Fibroblast of pulmonary artery (primary cell): Measurements from ENCODE around the gene FOXP1.

Experiments used
- DNase-seq: peaks from one replicate; pipeline ENCODE4 v3.0.0-alpha.2; 2010; ENCODE audit warnings: low read depth
- H3K4me3 ChIP-seq: replicated peaks from 2 replicates; pipeline ENCODE4 v1.5.1; 2011; ENCODE audit warnings: low read depth, mild to moderate bottlenecking, control low read depth, low read length, moderate library complexity
- TF ChIP-seq, protein P1 (sequence below): IDR thresholded peaks from 2 replicates; pipeline ENCODE4 v1.5.1; 2011; ENCODE audit warnings: mild to moderate bottlenecking, control low read depth, low read length, inconsistent platforms; ENCODE audit errors: missing control alignments

Gene FOXP1

DNA sequence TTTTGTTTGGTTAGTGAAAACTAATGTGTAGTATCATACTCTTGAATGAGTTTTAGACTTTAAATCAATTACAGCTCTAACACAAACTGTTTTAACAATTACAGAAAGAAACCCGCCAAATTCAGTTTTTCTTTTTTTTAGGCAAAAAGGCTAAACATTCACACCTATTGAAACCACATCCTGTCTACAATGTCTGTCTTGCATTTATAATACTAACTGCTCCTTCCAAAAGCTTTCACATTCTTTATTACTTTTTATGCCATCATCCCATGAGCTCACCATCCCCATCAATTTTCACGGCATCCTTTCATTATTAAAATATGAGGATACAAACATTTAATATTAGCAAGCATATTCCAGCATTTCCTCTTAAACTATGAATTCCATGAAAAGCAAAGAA lies 593.3 kb downstream of the FOXP1 start:
- no peak for DNase-seq
- TF ChIP-seq, protein P1, sequence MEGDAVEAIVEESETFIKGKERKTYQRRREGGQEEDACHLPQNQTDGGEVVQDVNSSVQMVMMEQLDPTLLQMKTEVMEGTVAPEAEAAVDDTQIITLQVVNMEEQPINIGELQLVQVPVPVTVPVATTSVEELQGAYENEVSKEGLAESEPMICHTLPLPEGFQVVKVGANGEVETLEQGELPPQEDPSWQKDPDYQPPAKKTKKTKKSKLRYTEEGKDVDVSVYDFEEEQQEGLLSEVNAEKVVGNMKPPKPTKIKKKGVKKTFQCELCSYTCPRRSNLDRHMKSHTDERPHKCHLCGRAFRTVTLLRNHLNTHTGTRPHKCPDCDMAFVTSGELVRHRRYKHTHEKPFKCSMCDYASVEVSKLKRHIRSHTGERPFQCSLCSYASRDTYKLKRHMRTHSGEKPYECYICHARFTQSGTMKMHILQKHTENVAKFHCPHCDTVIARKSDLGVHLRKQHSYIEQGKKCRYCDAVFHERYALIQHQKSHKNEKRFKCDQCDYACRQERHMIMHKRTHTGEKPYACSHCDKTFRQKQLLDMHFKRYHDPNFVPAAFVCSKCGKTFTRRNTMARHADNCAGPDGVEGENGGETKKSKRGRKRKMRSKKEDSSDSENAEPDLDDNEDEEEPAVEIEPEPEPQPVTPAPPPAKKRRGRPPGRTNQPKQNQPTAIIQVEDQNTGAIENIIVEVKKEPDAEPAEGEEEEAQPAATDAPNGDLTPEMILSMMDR, result no peak

DNA sequence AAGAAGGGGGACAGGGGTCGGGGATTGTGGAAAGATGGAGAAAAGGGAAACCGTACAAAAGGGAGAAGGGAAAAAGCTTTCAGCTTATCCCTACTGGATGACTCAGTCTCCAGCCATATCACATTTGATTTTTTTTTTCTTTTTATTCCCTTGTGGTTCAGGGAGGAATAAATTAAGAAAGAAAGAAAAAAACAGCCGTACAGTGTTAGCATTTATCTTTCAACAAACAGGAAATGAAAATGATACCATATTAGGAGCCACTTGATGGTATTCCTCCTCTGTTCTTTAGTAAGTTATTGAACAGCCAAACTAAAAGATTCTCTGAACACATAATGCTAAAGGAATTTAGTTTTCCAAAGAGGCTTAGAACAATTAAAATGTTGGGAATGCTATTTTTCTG lies 594.4 kb downstream of the FOXP1 start:
- TF ChIP-seq, protein P1, result no peak
- peak; percentile 87 for DNase-seq
- no peak overlapping the region for H3K4me3 ChIP-seq

More for the DNA sequence above, 593.3 kb downstream of the FOXP1 start:
- no peak overlapping the region for H3K4me3 ChIP-seq

GRCh38 chr3:70988111-70988510 lies 595.4 kb downstream of the FOXP1 start:
- no peak for DNase-seq
- TF ChIP-seq, protein P1, result no peak

DNA sequence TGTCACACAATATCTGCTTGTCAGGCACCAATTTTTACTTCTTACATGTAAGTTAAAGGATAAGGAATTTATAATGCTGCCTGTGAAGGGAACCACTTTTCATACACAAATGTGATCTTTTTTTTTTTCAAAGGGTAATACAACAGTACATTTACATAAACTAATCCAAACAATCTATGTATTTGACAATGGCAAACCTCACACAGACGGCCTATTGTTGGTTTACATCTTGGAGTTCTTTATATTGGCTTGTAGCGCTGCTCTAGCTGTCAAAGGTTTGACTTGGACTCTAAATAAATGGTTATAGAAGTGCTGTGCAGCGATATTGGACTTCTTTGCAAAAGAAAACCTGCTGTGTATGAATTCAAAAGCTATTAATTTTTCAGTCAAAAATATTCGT lies 598.0 kb downstream of the FOXP1 start:
- no peak for DNase-seq
- TF ChIP-seq, protein P1, result no peak
- H3K4me3 ChIP-seq, result no peak overlapping the region

More at GRCh38 chr3:70988111-70988510, 595.4 kb downstream of the FOXP1 start:
- no peak overlapping the region for H3K4me3 ChIP-seq

DNA sequence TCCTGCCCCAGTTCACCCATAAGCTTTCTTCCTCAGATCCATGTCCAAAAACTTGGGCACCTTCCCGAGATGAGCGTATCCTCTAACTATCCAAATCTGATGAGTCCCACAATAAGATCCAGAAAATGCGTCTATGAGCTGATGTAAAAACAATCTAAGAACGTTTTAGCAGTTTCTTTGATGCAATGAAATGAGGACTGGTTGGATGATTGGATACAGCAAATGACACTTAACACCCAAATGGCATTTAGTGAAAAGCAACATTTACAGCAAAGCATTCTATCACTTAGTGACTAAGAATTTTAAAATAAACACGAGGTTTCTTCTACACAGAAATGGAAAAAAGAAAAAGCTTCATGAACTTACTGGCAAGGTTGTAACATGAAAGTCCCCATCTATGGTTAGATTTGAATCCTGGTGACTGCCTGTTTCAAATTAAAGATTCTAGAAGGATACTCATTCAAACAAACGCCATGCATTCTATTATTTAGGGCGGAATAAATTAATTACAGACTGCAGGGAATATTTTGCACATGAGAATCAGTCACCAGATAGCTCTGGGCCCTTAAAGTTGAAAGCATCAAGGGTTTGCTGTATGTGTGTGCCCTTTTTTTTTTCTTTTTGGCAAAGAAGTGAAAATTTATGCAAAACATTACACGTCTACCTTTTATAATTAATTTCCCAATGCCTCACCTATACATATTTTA lies 598.6 kb downstream of the FOXP1 start:
- no peak overlapping the region for H3K4me3 ChIP-seq
- no peak for DNase-seq
- TF ChIP-seq, protein P1, result no peak

GRCh38 chr3:70982700-70983140 lies 600.8 kb downstream of the FOXP1 start:
- TF ChIP-seq, protein P1, result no peak
- peak overlapping the region; percentile 21 for H3K4me3 ChIP-seq
- DNase-seq, result peak; percentile 86

- no peak overlapping the region for H3K4me3 ChIP-seq
- TF ChIP-seq, protein P1, result no peak
- peak; percentile 58 for DNase-seq
Measured at GRCh38 chr3:70982284-70982683, 601.2 kb downstream of the FOXP1 start.
